Inflammatory macrophage treated with lipopolysaccharide for 1 hour (primary cell): Measurements from ENCODE around the gene NOC2L.

Source experiments
- DNase-seq, 2 donors: peaks; one replicate each; pipeline ENCODE4 v3.0.0-alpha.2; 2020 to 2022

The NOC2L gene

GRCh38 chr1:974293-974640, 15.2 kb upstream of the NOC2L start:
- no peak for DNase-seq

- DNase-seq = no peak
Measured at GRCh38 chr1:973459-974292, 14.6 kb upstream of the NOC2L start.

- no peak for DNase-seq
Measured at GRCh38 chr1:972726-973458, 13.8 kb upstream of the NOC2L start.

GRCh38 chr1:971751-972506, 12.9 kb upstream of the NOC2L start:
- DNase-seq = no peak

- no peak for DNase-seq
Measured at GRCh38 chr1:970973-971730, 12.1 kb upstream of the NOC2L start.

- no peak for DNase-seq
Measured at GRCh38 chr1:970242-970972, 11.4 kb upstream of the NOC2L start.

GRCh38 chr1:969260-969855, 10.3 kb upstream of the NOC2L start:
- DNase-seq = no peak

GRCh38 chr1:967466-968343, 8.6 kb upstream of the NOC2L start:
- no peak for DNase-seq

GRCh38 chr1:966704-967300, 7.7 kb upstream of the NOC2L start:
- DNase-seq = peak; percentile 31 to 66

- DNase-seq = peak in 1 of 2 donors; percentile 10
Measured at GRCh38 chr1:966135-966703, 7.2 kb upstream of the NOC2L start, which contains the start of gene PLEKHN1. TSS of gene PLEKHN1 (plus strand) at chr1:966482. CDS start at chr1:966532, 50 bp downstream.

GRCh38 chr1:965526-966134, 6.6 kb upstream of the NOC2L start:
- no peak for DNase-seq

- no peak for DNase-seq
Measured at GRCh38 chr1:964691-965525, 5.9 kb upstream of the NOC2L start.

- no peak for DNase-seq
Measured at GRCh38 chr1:963746-964525, 4.9 kb upstream of the NOC2L start.

- no peak for DNase-seq
Measured at GRCh38 chr1:963301-963651, 4.2 kb upstream of the NOC2L start.

- DNase-seq = no peak
Measured at GRCh38 chr1:962381-963300, 3.6 kb upstream of the NOC2L start.

- DNase-seq = no peak
Measured at GRCh38 chr1:961132-961669, 2.1 kb upstream of the NOC2L start.
